WTC11 (cell line): ENCODE measurements around the gene SLC43A3. TPM values are rescaled to one million over a fixed set of nuclear protein-coding genes. Genes with fewer than 3 reads are reported as not detected.
"Not testable (repeated sequence)": the region's sequence is repeated elsewhere in the genome, so short reads cannot be mapped to it uniquely, and the experiment has no call there.

Experiments
- ATAC-seq: fragments of 200-7000 bp; cut with Tn5 transposase; 2 replicates; pipeline ENCODE4 v1.10.0; 2021; ENCODE audit warnings: mild to moderate bottlenecking, moderate library complexity
- CTCF ChIA-PET: fragments of 300-600 bp; sonication (Branson Sonifier 250); formaldehyde crosslinking; loops from one replicate; lab custom pipeline; 2021; ENCODE audit warnings: antibody characterized with exemption; lab: Charles Lee
- POLR2A ChIA-PET: fragments of 350-600 bp; sonication (Branson Sonifier 250); formaldehyde crosslinking; loops from one replicate; lab custom pipeline; 2021; ENCODE audit warnings: antibody characterized with exemption; lab: Charles Lee
- DNase-seq: peaks from one replicate; pipeline ENCODE4 v3.0.0; 2021; ENCODE audit warnings: low spot score
- H3K27ac Mint-ChIP-seq: 2 replicates; pipeline ENCODE4 v1.8.0; 2021; ENCODE audit warnings: mixed read lengths
- H3K27me3 Mint-ChIP-seq: 2 replicates; pipeline ENCODE4 v1.8.0; 2021; ENCODE audit warnings: low read depth, mild to moderate bottlenecking, moderate library complexity, mixed read lengths
- H3K36me3 Mint-ChIP-seq: 2 replicates; pipeline ENCODE4 v1.8.0; 2021; ENCODE audit warnings: mixed read lengths
- H3K4me1 Mint-ChIP-seq: 2 replicates; pipeline ENCODE4 v1.8.0; 2022; ENCODE audit warnings: mixed read lengths
- H3K4me3 Mint-ChIP-seq: 2 replicates; pipeline ENCODE4 v1.8.0; 2021; ENCODE audit warnings: mild to moderate bottlenecking, moderate library complexity, mixed read lengths
- H3K9me3 Mint-ChIP-seq: 2 replicates; pipeline ENCODE4 v1.8.0; 2021; ENCODE audit warnings: mixed read lengths
- AFF4 ChIP-seq: sonication (generic); formaldehyde crosslinking; IDR thresholded peaks from 2 replicates; pipeline ENCODE4 v1.8.1; 2023; ENCODE audit warnings: mild to moderate bottlenecking, missing genetic modification reagents, borderline replicate concordance
- CBFB ChIP-seq: sonication (generic); formaldehyde crosslinking; IDR thresholded peaks from 2 replicates; pipeline ENCODE4 v1.8.1; 2022; ENCODE audit warnings: mild to moderate bottlenecking, low read depth, missing genetic modification reagents
- ESRRA ChIP-seq: sonication (generic); formaldehyde crosslinking; IDR thresholded peaks from 2 replicates; pipeline ENCODE4 v1.8.1; 2022; ENCODE audit warnings: mild to moderate bottlenecking, missing genetic modification reagents, borderline replicate concordance
- FOXP1 ChIP-seq: sonication (generic); formaldehyde crosslinking; IDR thresholded peaks from 2 replicates; pipeline ENCODE4 v1.8.0; 2022; ENCODE audit warnings: missing genetic modification reagents, mild to moderate bottlenecking, moderate library complexity, borderline replicate concordance
- NFE2L1 ChIP-seq: sonication (generic); formaldehyde crosslinking; IDR thresholded peaks from 2 replicates; pipeline ENCODE4 v1.8.1; 2023; ENCODE audit warnings: missing genetic modification reagents
- NR2C2 ChIP-seq: sonication (generic); formaldehyde crosslinking; IDR thresholded peaks from 2 replicates; pipeline ENCODE4 v1.8.0; 2022; ENCODE audit warnings: mild to moderate bottlenecking, missing genetic modification reagents
- PRRX2 ChIP-seq: fragments of 250-450 bp; sonication (Bioruptor Pico); IDR thresholded peaks from 2 replicates; pipeline ENCODE4 v1.8.0; 2021; ENCODE audit warnings: mild to moderate bottlenecking
- RORB ChIP-seq: fragments of 250-450 bp; sonication (Bioruptor Pico); IDR thresholded peaks from 2 replicates; pipeline ENCODE4 v1.9.0; 2021; ENCODE audit warnings: mild to moderate bottlenecking
- TEAD4 ChIP-seq: sonication (generic); formaldehyde crosslinking; IDR thresholded peaks from 2 replicates; pipeline ENCODE4 v1.8.0; 2022; ENCODE audit warnings: mild to moderate bottlenecking, missing genetic modification reagents
- ZMAT4 ChIP-seq: fragments of 250-450 bp; sonication (Bioruptor Pico); IDR thresholded peaks from 2 replicates; pipeline ENCODE4 v1.9.0; 2021; ENCODE audit warnings: mild to moderate bottlenecking
- total RNA-seq: library from RNA; stranded (reverse); gene quantifications from 3 replicates; pipeline ENCODE4 v1.2.3, GENCODE V29; 2021
- TF ChIP-seq, protein P1 (sequence below): sonication (generic); formaldehyde crosslinking; IDR thresholded peaks from 2 replicates; pipeline ENCODE4 v1.8.0; 2022; ENCODE audit warnings: mild to moderate bottlenecking, missing genetic modification reagents
- TF ChIP-seq, protein P2 (sequence below): sonication (generic); formaldehyde crosslinking; IDR thresholded peaks from 2 replicates; pipeline ENCODE4 v1.8.1; 2023; ENCODE audit warnings: mild to moderate bottlenecking, missing genetic modification reagents
- TF ChIP-seq, protein P3 (sequence below): sonication (generic); formaldehyde crosslinking; IDR thresholded peaks from 2 replicates; pipeline ENCODE4 v1.8.1; 2023; ENCODE audit warnings: mild to moderate bottlenecking, missing genetic modification reagents
- TF ChIP-seq, protein P4 (sequence below): fragments of 250-450 bp; sonication (Bioruptor Pico); IDR thresholded peaks from 2 replicates; pipeline ENCODE4 v1.9.0; 2021; ENCODE audit warnings: mild to moderate bottlenecking

SLC43A3 gene
- total RNA-seq, 1 experiment from 2014 or later, result 22.6 TPM

DNA sequence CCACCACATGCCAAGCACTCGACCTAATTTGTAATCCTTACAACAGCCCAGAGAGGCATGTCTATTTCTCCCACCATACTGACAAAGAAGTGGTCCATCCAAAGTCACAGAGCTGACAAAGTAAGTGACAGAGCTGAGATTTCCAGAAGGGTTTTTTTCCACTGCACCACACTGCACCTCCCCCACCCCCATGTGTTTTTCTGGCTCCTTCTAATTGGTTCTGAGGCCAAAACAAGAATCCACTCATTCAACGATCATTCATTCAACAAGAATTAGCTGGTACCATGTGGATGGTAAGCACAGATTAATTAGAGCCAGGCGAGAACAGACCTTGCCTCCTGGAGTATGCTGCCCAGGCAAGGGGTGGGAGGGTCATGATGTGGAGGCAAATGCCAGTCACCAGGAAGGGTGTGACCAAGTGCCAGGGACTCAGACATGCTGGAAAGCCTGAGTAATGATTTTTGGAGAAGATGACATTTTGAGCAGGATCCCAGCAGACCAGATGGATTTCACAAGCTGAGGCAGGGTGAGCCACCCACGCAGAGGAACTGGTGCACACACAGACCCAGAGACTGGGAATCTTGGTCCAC is 21.6 kb downstream of the SLC43A3 start:
- H3K36me3 Mint-ChIP-seq, result peaks cover 19% of the 10 kb centered on the region
- H3K4me1 Mint-ChIP-seq, result no peaks in the 10 kb centered on the region
- POLR2A ChIA-PET, result no interaction called here
- ATAC-seq, result no peak
- no peak for DNase-seq
- no peak overlapping the region for H3K27ac Mint-ChIP-seq
- H3K4me3 Mint-ChIP-seq, result no peak overlapping the region
- TF ChIP-seq, protein P1, sequence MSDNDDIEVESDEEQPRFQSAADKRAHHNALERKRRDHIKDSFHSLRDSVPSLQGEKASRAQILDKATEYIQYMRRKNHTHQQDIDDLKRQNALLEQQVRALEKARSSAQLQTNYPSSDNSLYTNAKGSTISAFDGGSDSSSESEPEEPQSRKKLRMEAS, result no peak
- no peak for TF ChIP-seq FOXP1 (CRISPR knock-in tag)
- TF ChIP-seq NFE2L1 (CRISPR knock-in tag), result no peak
- TF ChIP-seq ESRRA (CRISPR knock-in tag), result no peak
- H3K27me3 Mint-ChIP-seq, result peaks cover 7% of the 10 kb centered on the region; the same call in 1 of the 2 replicates
- CTCF ChIA-PET, result no interaction called here
- H3K9me3 Mint-ChIP-seq, result no peaks in the 10 kb centered on the region

- H3K36me3 Mint-ChIP-seq, result peaks cover 16% of the 10 kb centered on the region
- no peak overlapping the region for H3K4me3 Mint-ChIP-seq
- DNase-seq (no peak), ATAC-seq (no peak)
- H3K9me3 Mint-ChIP-seq, result no peaks in the 10 kb centered on the region
- TF ChIP-seq, protein P2, sequence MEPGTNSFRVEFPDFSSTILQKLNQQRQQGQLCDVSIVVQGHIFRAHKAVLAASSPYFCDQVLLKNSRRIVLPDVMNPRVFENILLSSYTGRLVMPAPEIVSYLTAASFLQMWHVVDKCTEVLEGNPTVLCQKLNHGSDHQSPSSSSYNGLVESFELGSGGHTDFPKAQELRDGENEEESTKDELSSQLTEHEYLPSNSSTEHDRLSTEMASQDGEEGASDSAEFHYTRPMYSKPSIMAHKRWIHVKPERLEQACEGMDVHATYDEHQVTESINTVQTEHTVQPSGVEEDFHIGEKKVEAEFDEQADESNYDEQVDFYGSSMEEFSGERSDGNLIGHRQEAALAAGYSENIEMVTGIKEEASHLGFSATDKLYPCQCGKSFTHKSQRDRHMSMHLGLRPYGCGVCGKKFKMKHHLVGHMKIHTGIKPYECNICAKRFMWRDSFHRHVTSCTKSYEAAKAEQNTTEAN (CRISPR knock-in tag), result no peak
- no peak for TF ChIP-seq AFF4 (CRISPR knock-in tag)
- TF ChIP-seq CBFB, result no peak
- TF ChIP-seq, protein P3, sequence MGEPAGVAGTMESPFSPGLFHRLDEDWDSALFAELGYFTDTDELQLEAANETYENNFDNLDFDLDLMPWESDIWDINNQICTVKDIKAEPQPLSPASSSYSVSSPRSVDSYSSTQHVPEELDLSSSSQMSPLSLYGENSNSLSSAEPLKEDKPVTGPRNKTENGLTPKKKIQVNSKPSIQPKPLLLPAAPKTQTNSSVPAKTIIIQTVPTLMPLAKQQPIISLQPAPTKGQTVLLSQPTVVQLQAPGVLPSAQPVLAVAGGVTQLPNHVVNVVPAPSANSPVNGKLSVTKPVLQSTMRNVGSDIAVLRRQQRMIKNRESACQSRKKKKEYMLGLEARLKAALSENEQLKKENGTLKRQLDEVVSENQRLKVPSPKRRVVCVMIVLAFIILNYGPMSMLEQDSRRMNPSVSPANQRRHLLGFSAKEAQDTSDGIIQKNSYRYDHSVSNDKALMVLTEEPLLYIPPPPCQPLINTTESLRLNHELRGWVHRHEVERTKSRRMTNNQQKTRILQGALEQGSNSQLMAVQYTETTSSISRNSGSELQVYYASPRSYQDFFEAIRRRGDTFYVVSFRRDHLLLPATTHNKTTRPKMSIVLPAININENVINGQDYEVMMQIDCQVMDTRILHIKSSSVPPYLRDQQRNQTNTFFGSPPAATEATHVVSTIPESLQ (CRISPR knock-in tag), result no peak
- TF ChIP-seq NR2C2 (CRISPR knock-in tag), result no peak
- no peak for TF ChIP-seq RORB (CRISPR knock-in tag)
- no peak for TF ChIP-seq ZMAT4
- TF ChIP-seq TEAD4 (CRISPR knock-in tag), result no peak
- TF ChIP-seq, protein P4, sequence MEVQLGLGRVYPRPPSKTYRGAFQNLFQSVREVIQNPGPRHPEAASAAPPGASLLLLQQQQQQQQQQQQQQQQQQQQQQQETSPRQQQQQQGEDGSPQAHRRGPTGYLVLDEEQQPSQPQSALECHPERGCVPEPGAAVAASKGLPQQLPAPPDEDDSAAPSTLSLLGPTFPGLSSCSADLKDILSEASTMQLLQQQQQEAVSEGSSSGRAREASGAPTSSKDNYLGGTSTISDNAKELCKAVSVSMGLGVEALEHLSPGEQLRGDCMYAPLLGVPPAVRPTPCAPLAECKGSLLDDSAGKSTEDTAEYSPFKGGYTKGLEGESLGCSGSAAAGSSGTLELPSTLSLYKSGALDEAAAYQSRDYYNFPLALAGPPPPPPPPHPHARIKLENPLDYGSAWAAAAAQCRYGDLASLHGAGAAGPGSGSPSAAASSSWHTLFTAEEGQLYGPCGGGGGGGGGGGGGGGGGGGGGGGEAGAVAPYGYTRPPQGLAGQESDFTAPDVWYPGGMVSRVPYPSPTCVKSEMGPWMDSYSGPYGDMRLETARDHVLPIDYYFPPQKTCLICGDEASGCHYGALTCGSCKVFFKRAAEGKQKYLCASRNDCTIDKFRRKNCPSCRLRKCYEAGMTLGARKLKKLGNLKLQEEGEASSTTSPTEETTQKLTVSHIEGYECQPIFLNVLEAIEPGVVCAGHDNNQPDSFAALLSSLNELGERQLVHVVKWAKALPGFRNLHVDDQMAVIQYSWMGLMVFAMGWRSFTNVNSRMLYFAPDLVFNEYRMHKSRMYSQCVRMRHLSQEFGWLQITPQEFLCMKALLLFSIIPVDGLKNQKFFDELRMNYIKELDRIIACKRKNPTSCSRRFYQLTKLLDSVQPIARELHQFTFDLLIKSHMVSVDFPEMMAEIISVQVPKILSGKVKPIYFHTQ, result no peak
- TF ChIP-seq PRRX2 (CRISPR knock-in tag), result no peak
- no peaks in the 10 kb centered on the region for H3K4me1 Mint-ChIP-seq
- CTCF ChIA-PET, result interaction anchor here (2.1 kb wide), 1 partner anchor 23 kb away, joined by 4 read pairs; no protein-coding TSS in a partner anchor
- H3K27ac Mint-ChIP-seq, result no peak overlapping the region
- POLR2A ChIA-PET, result no interaction called here
- H3K27me3 Mint-ChIP-seq, result peaks cover 7% of the 10 kb centered on the region; the same call in 1 of the 2 replicates
These were observed 23.1 kb downstream of the SLC43A3 start for GRCh38 chr11:57403802-57404147.

DNA sequence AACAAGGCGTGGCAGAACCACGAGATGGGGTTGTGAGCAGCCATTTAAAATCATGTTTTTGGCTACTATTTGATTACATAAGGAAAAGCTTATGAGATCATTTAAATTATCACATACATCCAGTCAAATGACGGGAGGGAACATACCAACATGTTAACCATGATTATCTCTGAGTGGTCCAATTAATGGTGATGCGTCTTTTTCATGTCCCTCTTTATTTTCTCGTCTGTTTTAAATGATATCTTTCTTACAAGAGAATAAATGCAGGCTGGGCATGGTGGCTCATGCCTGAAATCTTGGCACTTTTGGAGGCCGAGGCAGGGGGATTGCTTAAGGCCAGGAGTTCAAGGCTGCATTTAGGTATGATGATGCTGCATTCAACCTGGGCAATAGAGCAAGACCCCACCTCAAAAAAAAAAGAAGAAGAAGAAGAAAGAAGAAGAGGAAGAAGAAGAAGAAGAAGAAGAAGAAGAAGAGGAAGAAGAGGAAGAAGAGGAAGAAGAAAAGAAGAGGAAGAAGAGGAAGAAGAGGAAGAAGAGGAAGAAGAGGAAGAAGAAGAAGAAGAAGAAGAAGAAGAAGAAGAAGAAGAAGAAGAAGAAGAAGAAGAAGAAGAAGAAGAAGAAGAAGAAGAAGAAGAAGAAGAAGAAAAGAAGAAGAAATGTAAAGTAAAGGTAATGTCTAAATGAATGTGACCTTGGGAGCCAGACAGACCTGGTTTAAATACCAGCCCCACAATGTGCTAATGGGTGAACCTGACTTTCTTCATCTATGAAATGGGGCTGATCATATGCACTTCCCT is 23.7 kb downstream of the SLC43A3 start:
- H3K4me1 Mint-ChIP-seq, H3K27me3 Mint-ChIP-seq, ATAC-seq, H3K4me3 Mint-ChIP-seq, H3K27ac Mint-ChIP-seq, H3K9me3 Mint-ChIP-seq, DNase-seq, POLR2A ChIA-PET: not testable (repeated sequence)
- CTCF ChIA-PET, result interaction anchor here (2.1 kb wide), 1 partner anchor 23 kb away, joined by 4 read pairs; no protein-coding TSS in a partner anchor
- peaks cover 16% of the 10 kb centered on the region for H3K36me3 Mint-ChIP-seq
